OCI-LY1 (cell line): Measurements from ENCODE around the gene RFNG.

Experiments
- CTCF ChIP-seq: fragments of 200-600 bp; sonication (generic), shearing (Covaris generic); IDR thresholded peaks from 2 replicates; pipeline ENCODE4 v1.5.1; 2017; ENCODE audit warnings: mild to moderate bottlenecking, antibody characterized with exemption, low read length, moderate library complexity, mixed read lengths
- EZH2 ChIP-seq: fragments of 200-600 bp; sonication (generic), shearing (Covaris generic); IDR thresholded peaks from 2 replicates; pipeline ENCODE4 v1.8.0; 2017; ENCODE audit warnings: borderline replicate concordance, mixed run types, mild to moderate bottlenecking, antibody characterized with exemption, low read length, moderate library complexity, mixed read lengths

GRCh38 chr17:82022310-82022980 lies 29.2 kb downstream of the RFNG start, which contains the start of gene CENPX:
- TF ChIP-seq CTCF (no peak), EZH2 (no peak)
